Dedifferentiated amniotic fluid mesenchymal stem cell (primary cell): ENCODE measurements around the gene CMSS1.

Experiments used
- DNase-seq: peaks from one replicate; pipeline ENCODE4 v3.0.0-alpha.2; 2016; ENCODE audit errors: extremely low spot score

The CMSS1 gene

GRCh38 chr3:99933971-99934750 lies 116.5 kb downstream of the CMSS1 start:
- no peak for DNase-seq

GRCh38 chr3:99934975-99935797 lies 117.5 kb downstream of the CMSS1 start:
- no peak for DNase-seq

- no peak for DNase-seq
Measured at GRCh38 chr3:99938270-99938911, 120.7 kb downstream of the CMSS1 start.

GRCh38 chr3:99939876-99940275 lies 122.2 kb downstream of the CMSS1 start:
- DNase-seq = no peak

GRCh38 chr3:99940350-99940749 lies 122.7 kb downstream of the CMSS1 start:
- DNase-seq = no peak

GRCh38 chr3:99941211-99941610 lies 123.5 kb downstream of the CMSS1 start:
- no peak for DNase-seq

GRCh38 chr3:99943931-99944761 lies 126.5 kb downstream of the CMSS1 start:
- no peak for DNase-seq

- no peak for DNase-seq
Measured at GRCh38 chr3:99945328-99945995, 127.8 kb downstream of the CMSS1 start.

- no peak for DNase-seq
Measured at GRCh38 chr3:99947356-99947755, 129.7 kb downstream of the CMSS1 start.

GRCh38 chr3:99948467-99949089 lies 130.9 kb downstream of the CMSS1 start:
- no peak for DNase-seq

GRCh38 chr3:99949956-99950670 lies 132.5 kb downstream of the CMSS1 start:
- DNase-seq = no peak

- DNase-seq = no peak
Measured at GRCh38 chr3:99950921-99951320, 133.3 kb downstream of the CMSS1 start.

- no peak for DNase-seq
Measured at GRCh38 chr3:99951701-99952100, 134.0 kb downstream of the CMSS1 start.

GRCh38 chr3:99952306-99952705 lies 134.6 kb downstream of the CMSS1 start:
- DNase-seq = peak; percentile 44

GRCh38 chr3:99953596-99953995 lies 135.9 kb downstream of the CMSS1 start:
- no peak for DNase-seq

- DNase-seq = no peak
Measured at GRCh38 chr3:99954914-99955644, 137.4 kb downstream of the CMSS1 start.

GRCh38 chr3:99955773-99956562 lies 138.3 kb downstream of the CMSS1 start:
- DNase-seq = no peak

GRCh38 chr3:99957151-99957796 lies 139.6 kb downstream of the CMSS1 start:
- peak; percentile 28 for DNase-seq
